Measurements from ENCODE around the gene PHOX2A.
A peak's percentile ranks its signal among the peaks of the same experiment; 100 is the strongest.

The PHOX2A gene

DNA sequence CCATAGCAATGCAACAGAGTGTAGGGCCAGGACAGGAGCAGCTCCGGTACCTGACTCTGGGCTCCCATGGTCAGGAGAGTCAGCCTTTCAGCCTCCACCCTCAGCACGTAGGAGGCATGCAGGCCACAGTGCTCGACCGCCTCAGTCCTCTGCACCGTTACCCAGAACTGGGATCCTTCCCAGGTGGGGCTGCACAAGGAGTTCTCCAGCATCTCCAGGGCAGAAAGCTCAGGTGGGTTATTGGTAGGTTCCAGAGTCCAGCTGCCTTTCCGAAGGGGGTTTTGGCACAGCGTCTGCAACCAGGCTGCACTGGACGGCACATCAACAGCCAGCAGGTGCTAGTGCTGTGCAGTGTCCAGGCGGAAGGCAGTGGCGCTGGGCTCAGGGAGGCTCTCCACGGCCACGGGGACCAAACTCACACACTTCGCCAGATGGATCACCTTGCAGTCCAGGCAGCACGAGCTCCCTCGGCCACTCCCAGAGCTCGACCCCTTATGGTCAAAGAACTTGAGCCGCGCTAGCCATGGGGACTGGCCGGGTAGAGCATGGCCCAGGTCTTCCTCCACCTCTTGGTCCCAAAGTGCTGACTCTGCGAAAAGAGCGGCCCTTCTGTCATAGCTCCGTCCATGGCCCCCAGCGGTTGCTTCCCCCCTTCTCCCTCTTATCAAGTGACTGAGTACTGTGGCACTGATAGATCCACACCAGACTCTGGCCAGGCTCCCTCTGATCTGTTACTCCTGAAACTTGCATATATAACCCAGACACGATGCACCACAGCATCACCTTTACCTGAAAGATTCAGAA lies 6.9 kb upstream of the PHOX2A start:
- Histone ChIP-seq H3K27ac (no peak overlapping the region), H3K4me3 (no peak overlapping the region)
- no peak for DNase-seq (ENCODE audit: low spot score)
- TF ChIP-seq CTCF (IDR thresholded peaks at IDR 0.05), result no peak

GRCh38 chr11:72249961-72250360 lies 6.0 kb upstream of the PHOX2A start:
- no peak overlapping the region for H3K4me3 ChIP-seq
- DNase-seq (ENCODE audit: low spot score), result no peak
- TF ChIP-seq CTCF (IDR thresholded peaks at IDR 0.05), result no peak
- no peak overlapping the region for H3K27ac ChIP-seq

GRCh38 chr11:72247584-72247983 lies 3.6 kb upstream of the PHOX2A start:
- H3K27ac ChIP-seq, result no peak overlapping the region
- TF ChIP-seq CTCF (IDR thresholded peaks at IDR 0.05), result no peak
- no peak overlapping the region for H3K4me3 ChIP-seq
- DNase-seq (ENCODE audit: low spot score), result no peak

DNA sequence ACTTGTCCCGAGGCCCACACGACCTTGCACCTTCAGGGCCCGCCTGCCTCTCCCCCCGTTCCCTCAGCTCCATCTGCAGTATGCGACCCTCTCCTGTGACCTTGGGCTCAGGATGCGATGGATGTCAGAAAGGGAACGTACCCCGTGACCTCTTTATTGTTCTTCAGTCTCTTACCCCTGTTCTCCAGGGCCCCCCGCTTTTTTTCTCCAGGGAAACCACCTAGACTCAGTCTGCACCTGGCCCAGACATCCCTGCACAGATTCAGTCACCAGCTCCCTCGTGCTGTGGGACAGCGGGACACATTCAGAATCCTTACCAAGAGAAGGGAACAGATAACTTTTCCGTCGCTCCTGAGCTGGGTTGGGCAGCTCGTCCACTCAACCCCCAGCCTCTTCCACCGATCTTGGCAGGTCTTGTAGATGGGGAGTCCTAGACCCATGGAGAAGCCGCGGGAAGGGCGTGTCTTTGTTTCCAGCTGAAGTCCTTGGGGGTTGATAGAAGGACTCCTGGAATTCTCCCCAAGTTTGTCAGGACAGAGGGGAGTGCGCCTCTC lies 1.4 kb upstream of the PHOX2A start:
- no peak overlapping the region for H3K27ac ChIP-seq
- DNase-seq (ENCODE audit: low spot score), result no peak
- no peak overlapping the region for H3K4me3 ChIP-seq
- TF ChIP-seq CTCF (IDR thresholded peaks at IDR 0.05), result no peak

GRCh38 chr11:72244361-72245262 lies 636 bp upstream of the PHOX2A start:
- H3K4me3 ChIP-seq, result peak overlapping the region; percentile 54
- no peak for TF ChIP-seq CTCF (IDR thresholded peaks at IDR 0.05)

GRCh38 chr11:72243173-72244059 lies 560 bp downstream of the PHOX2A start:
- no peak for TF ChIP-seq CTCF (IDR thresholded peaks at IDR 0.05)
- Histone ChIP-seq H3K4me3 (peak overlapping the region; percentile 54), H3K27ac (no peak overlapping the region)
- no peak for DNase-seq (ENCODE audit: low spot score)

More at GRCh38 chr11:72244361-72245262, 636 bp upstream of the PHOX2A start:
- H3K27ac ChIP-seq, result no peak overlapping the region
- DNase-seq (ENCODE audit: low spot score), result no peak

All from coronary artery (tissue), 2 donors.